Tibial nerve (tissue), 4 donors: Measurements from ENCODE around the gene GP9. TPM values are rescaled to one million over a fixed set of nuclear protein-coding genes. Genes with fewer than 3 reads are reported as not detected.
"Not testable (repeated sequence)": the region's sequence is repeated elsewhere in the genome, so short reads cannot be mapped to it uniquely, and the experiment has no call there.

Experiments used
- DNase-seq, 2 donors: peaks; one replicate each; pipeline ENCODE4 v3.0.0-alpha.2; 2019; ENCODE audit warnings: low spot score in 2 of 2
- H3K27ac ChIP-seq, 4 donors: fragments of 200-600 bp; sonication (generic) in 3 of 4; one replicate each; pipeline ENCODE4 v1.5.1; 2017 to 2019; ENCODE audit warnings: mild to moderate bottlenecking in 1 of 4
- H3K27me3 ChIP-seq, 2 donors: fragments of 200-600 bp; sonication (generic) in 1 of 2; one replicate each; pipeline versions ENCODE4 v1.5.1 to v1.6.0; 2017 to 2019
- H3K36me3 ChIP-seq, 3 donors: fragments of 200-600 bp; sonication (generic); one replicate each; pipeline ENCODE4 v1.5.1; 2018 to 2019
- H3K4me1 ChIP-seq, 4 donors: fragments of 200-600 bp; sonication (generic) in 3 of 4; one replicate each; pipeline ENCODE4 v1.5.1; 2017 to 2019
- H3K4me3 ChIP-seq, 4 donors: fragments of 200-600 bp; sonication (generic) in 3 of 4; one replicate each; pipeline ENCODE4 v1.5.1; 2017 to 2019; ENCODE audit warnings: mild to moderate bottlenecking in 1 of 4, moderate library complexity in 1 of 4
- H3K9me3 ChIP-seq, 4 donors: fragments of 200-600 bp; sonication (generic) in 3 of 4; one replicate each; pipeline ENCODE4 v1.5.1; 2017 to 2019
- CTCF ChIP-seq, 5 experiments: fragments of 200-600 bp in 3 of 5; fragments of 450-650 bp in 2 of 5; sonication (generic) in 3 of 5; IDR thresholded peaks; one replicate each; pipeline ENCODE4 v1.5.1; 2016 to 2019; ENCODE audit warnings: antibody characterized with exemption in 5 of 5, mild to moderate bottlenecking in 3 of 5, moderate library complexity in 2 of 5
- EP300 ChIP-seq, 2 donors: sonication (generic); formaldehyde crosslinking; IDR thresholded peaks; one replicate each; pipeline ENCODE4 v1.6.1; 2017; ENCODE audit warnings: antibody characterized with exemption in 2 of 2, mild to moderate bottlenecking in 1 of 2
- POLR2A ChIP-seq, 2 donors: fragments of 450-650 bp; IDR thresholded peaks; one replicate each; pipeline ENCODE4 v1.6.1; 2017; ENCODE audit warnings: antibody characterized with exemption in 2 of 2, mild to moderate bottlenecking in 2 of 2, moderate library complexity in 2 of 2
- WGBS, 2 donors: methylation state at CpG; one replicate each; pipeline ENCODE4 v1.1.5; 2018; 5-methylcytosine and 5-hydroxymethylcytosine counted together
- total RNA-seq, 4 donors: library from RNA; depleted of rRNA; stranded (reverse); fragments of >200 nt; gene quantifications; one replicate each; pipeline ENCODE4 v1.1.0, GENCODE V29; 2016

Gene GP9
- total RNA-seq, 4 donors from 2014 or later, result not detected

- Histone ChIP-seq H3K36me3 (peaks cover 0 to 11% (median 0%) of the 10 kb centered on the region in 3 donors), H3K27me3 (no peaks in the 10 kb centered on the region), H3K9me3 (no peaks in the 10 kb centered on the region), H3K27ac (peak overlapping the region; percentile 67 to 87 (median 78)), H3K4me3 (no peak overlapping the region), H3K4me1 (peaks cover 0 to 12% (median 0%) of the 10 kb centered on the region in 4 donors)
- peak in 1 of 2 donors; percentile 18 for DNase-seq
- TF ChIP-seq CTCF (IDR thresholded peaks at IDR 0.05), result no peak
- TF ChIP-seq EP300 (IDR thresholded peaks at IDR 0.05), result no peak
- TF ChIP-seq POLR2A (IDR thresholded peaks at IDR 0.05), result no peak
- WGBS, 2 donors, result 49 to 52% methylated on average over 6 to 8 of the region's 8 CpGs
Observed at GRCh38 chr3:129087138-129087702, 26.6 kb downstream of the GP9 start.

GRCh38 chr3:129087904-129088303 is 27.3 kb downstream of the GP9 start:
- not testable (repeated sequence) for H3K27me3 ChIP-seq, H3K4me3 ChIP-seq, H3K27ac ChIP-seq, H3K9me3 ChIP-seq, DNase-seq
- peaks cover 0 to 12% (median 0%) of the 10 kb centered on the region in 4 donors for H3K4me1 ChIP-seq
- WGBS, 2 donors, result no CpG with 5 or more reads among the region's 9 CpGs
- H3K36me3 ChIP-seq, result peaks cover 0 to 18% (median 0%) of the 10 kb centered on the region in 3 donors

- WGBS, 2 donors, result no CpG with 5 or more reads among the region's 6 CpGs
- Histone ChIP-seq H3K4me1 (peaks cover 0 to 12% (median 0%) of the 10 kb centered on the region in 4 donors), H3K36me3 (peaks cover 0 to 22% (median 0%) of the 10 kb centered on the region in 3 donors)
- not testable (repeated sequence) for H3K27me3 ChIP-seq, H3K9me3 ChIP-seq, H3K4me3 ChIP-seq, DNase-seq, H3K27ac ChIP-seq
Observed at GRCh38 chr3:129088312-129088711, 27.7 kb downstream of the GP9 start.

GRCh38 chr3:129095285-129095684 is 34.7 kb downstream of the GP9 start:
- peaks cover 0 to 76% (median 0%) of the 10 kb centered on the region in 3 donors for H3K36me3 ChIP-seq
- no peaks in the 10 kb centered on the region for H3K4me1 ChIP-seq
- no peaks in the 10 kb centered on the region for H3K27me3 ChIP-seq
- TF ChIP-seq EP300 (IDR thresholded peaks at IDR 0.05), result no peak
- TF ChIP-seq CTCF (IDR thresholded peaks at IDR 0.05), result no peak
- no peak for TF ChIP-seq POLR2A (IDR thresholded peaks at IDR 0.05)
- no peak overlapping the region for H3K4me3 ChIP-seq
- DNase-seq, result no peak
- no peak overlapping the region for H3K27ac ChIP-seq
- 90% methylated on average over 10 of the region's 10 CpGs; no CpG with 5 or more reads in 1 of the 2 donors for WGBS, 2 donors
- peaks cover 0 to 4% (median 0%) of the 10 kb centered on the region in 4 donors for H3K9me3 ChIP-seq

DNA sequence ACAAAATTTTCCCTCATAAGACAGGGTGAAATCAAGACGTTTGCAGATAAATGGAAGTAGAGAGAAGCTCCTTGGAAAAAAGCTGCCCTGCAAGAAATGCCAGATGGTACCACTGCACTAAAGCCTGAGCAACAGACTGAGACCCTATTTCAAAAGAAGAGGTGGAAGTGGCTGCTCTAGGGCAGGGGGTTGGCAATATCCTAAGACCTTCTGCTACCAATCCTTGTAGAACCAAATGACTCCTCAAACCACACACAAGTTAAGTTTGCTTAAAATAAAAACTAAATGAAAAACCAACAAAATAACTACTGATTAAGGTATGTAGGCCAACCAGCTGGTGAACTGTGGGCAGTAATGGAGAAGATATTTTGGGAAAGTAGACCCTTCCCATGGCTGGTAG is 39.7 kb downstream of the GP9 start:
- Histone ChIP-seq H3K4me3 (no peak overlapping the region), H3K27ac (no peak overlapping the region), H3K27me3 (no peaks in the 10 kb centered on the region), H3K36me3 (peaks cover 0 to 51% (median 0%) of the 10 kb centered on the region in 3 donors), H3K4me1 (no peaks in the 10 kb centered on the region), H3K9me3 (peaks cover 0 to 4% (median 0%) of the 10 kb centered on the region in 4 donors)
- 78 to 85% methylated on average over 1 of the region's 1 CpG for WGBS, 2 donors
- DNase-seq, result no peak
- TF ChIP-seq CTCF (IDR thresholded peaks at IDR 0.05) (no peak), EP300 (IDR thresholded peaks at IDR 0.05) (no peak), POLR2A (IDR thresholded peaks at IDR 0.05) (no peak)

DNA sequence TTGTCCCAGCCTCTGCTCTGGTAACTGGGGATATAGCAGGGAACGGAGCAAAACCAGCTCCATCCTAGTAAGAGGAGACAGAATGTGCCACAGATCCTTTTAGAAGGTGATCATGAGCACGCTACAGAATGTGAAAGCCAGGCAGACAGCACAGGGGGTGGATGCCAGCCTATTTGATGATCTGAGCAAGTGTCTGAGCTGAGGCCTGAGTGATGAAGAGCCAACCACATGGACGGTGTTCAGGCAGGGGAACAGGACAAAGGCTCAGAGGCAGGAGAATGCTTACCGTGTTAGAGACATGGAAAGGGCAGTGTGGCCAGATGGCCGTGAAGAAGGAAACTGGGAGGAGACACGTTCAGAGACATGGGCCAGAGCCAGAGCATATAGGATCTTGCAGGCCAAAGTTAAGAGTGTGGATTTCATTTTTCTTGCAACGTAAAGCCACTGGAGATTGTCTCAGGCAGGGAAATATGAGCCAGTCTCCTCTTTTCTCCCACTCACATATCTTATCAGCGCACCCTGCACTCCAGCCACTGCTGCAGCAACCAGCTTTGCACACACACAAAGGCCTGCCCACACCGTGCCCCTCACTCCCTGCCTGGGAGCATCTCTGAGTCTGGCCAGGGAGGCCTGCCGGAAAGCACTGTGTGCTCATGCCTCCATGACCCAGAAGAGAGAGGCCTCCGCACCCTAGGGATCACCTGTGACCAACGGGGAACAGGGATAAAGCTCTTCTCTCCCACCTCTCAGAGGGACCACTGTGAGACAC is 41.0 kb downstream of the GP9 start:
- peaks cover 0 to 47% (median 0%) of the 10 kb centered on the region in 3 donors for H3K36me3 ChIP-seq
- no peak overlapping the region for H3K4me3 ChIP-seq
- DNase-seq, result no peak
- TF ChIP-seq EP300 (IDR thresholded peaks at IDR 0.05) (no peak), CTCF (IDR thresholded peaks at IDR 0.05) (no peak), POLR2A (IDR thresholded peaks at IDR 0.05) (no peak)
- H3K9me3 ChIP-seq, result peaks cover 0 to 4% (median 0%) of the 10 kb centered on the region in 4 donors
- 82 to 88% methylated on average over 12 of the region's 12 CpGs for WGBS, 2 donors
- peaks cover 0 to 6% (median 0%) of the 10 kb centered on the region in 4 donors for H3K4me1 ChIP-seq
- no peaks in the 10 kb centered on the region for H3K27me3 ChIP-seq
- H3K27ac ChIP-seq, result no peak overlapping the region
